ENCODE measurements around the gene XPO1. TPM values are rescaled to one million over a fixed set of nuclear protein-coding genes. Genes with fewer than 3 reads are reported as not detected.
"Not testable (repeated sequence)": the region's sequence is repeated elsewhere in the genome, so short reads cannot be mapped to it uniquely, and the experiment has no call there.

The XPO1 gene
- total RNA-seq, 1 experiment from 2014 or later, result 108 TPM

DNA sequence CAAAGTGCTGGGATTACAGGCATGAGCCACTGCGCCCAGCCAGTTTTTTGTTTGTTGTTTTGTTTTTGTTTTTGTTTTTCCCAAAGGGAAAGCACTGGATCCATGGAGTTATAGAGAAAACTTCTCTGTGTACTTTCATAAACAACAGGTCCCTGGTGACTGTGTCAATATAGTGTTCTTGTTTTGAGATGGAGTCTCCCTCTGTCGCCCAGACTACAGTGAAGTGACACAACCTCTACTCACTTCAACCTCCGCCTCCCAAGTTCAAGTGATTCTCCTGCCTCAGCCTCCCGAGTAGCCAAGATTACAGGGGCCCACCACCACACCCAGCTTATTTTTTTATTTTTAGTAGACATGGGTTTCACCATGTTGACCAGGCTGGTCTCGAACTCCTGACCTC, 83.8 kb downstream of the XPO1 start:
- Histone ChIP-seq H3K27me3 (no peaks in the 10 kb centered on the region), H3K36me3 (peaks cover 14% of the 10 kb centered on the region), H3K4me3 (no peak overlapping the region), H3K9me3 (no peaks in the 10 kb centered on the region; the same call in 1 of the 2 replicates)
- DNase-seq, result no peak

DNA sequence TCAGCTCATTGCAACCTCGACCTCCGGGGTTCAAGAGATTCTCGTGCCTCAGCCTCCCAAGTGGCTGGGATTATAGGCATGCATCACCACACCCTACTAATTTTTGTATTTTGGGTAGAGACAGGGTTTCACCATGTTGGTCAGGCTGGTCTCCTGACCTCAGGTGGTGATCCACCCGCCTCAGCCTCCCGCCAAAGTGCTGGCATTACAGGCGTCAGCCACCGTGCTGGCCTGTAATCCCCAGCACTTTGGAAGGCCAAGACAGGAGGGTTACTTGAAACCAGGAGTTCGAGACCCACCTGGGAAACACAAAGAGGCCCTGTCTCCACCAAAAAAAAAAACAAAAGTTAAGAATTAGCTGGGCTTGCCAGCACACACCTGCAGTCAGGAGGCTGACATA, 85.8 kb downstream of the XPO1 start:
- H3K9me3 ChIP-seq, result no peaks in the 10 kb centered on the region; the same call in none of the 2 replicates
- H3K27me3 ChIP-seq, result no peaks in the 10 kb centered on the region
- peaks cover 26% of the 10 kb centered on the region for H3K36me3 ChIP-seq
- no peak for DNase-seq
- no peak overlapping the region for H3K4me3 ChIP-seq

DNA sequence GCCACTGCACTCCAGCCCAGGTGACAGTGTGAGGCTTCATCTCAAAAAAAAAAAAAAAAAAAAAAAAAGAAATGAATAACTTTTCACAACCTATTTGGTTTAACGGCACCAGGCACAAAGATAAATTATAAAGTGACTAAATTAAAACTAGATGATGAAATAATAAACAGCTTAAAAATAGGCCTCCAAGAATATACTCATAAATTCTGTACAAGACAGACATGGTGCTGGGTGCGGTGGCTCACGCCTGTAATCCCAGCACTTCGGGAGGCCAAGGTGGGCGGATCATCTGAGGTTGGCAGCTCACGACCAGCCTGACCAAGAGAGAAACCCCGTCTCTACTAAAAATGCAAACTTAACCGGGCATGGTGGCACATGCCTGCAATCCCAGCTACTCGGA, 87.0 kb downstream of the XPO1 start:
- DNase-seq, result no peak
- no peaks in the 10 kb centered on the region for H3K27me3 ChIP-seq
- H3K4me3 ChIP-seq, result no peak overlapping the region
- peaks cover 27% of the 10 kb centered on the region for H3K36me3 ChIP-seq
- H3K9me3 ChIP-seq, result peaks cover 2% of the 10 kb centered on the region

DNA sequence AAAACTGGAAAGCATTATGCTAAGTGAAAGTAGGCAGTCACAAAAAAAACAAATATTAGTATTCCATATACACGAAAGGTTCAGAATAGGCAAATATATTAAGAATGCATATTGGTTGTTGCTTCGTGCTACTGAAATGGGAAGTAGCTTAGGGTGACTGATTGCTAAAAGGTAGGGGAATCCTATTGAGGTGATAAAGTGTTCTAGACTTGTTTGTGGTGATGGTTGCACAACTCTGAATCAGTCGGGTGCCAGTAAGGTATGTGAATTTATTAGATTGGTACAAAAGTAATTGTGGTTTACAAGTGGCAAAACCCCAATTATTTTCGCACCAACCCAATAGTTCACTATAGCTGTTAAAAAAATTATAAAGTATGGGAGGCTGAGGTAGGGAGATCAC, 88.0 kb downstream of the XPO1 start:
- H3K9me3 ChIP-seq, result peaks cover 2% of the 10 kb centered on the region
- DNase-seq, result no peak
- no peak overlapping the region for H3K4me3 ChIP-seq
- H3K36me3 ChIP-seq, result peaks cover 23% of the 10 kb centered on the region
- no peaks in the 10 kb centered on the region for H3K27me3 ChIP-seq

DNA sequence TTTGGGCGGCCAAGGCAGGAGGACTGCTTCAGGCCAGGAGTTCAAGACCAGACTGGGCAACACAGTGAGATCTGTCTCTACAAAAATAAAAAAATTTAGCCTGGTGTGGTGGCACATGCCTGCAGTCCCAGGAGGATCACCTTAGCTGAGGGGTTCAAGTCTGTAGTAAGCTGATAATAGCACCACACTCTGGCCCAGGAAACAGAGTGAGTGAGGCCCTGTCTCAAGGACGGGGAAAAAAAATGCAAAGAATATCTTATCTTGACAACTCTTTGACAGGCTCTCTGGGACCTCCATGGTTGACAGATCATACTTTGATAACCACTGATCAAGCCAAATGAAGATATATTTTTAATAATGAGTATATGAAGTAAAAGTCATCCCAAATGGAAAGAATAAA, 89.9 kb downstream of the XPO1 start:
- H3K27me3 ChIP-seq, result no peaks in the 10 kb centered on the region
- DNase-seq, result no peak
- peaks cover 35% of the 10 kb centered on the region for H3K36me3 ChIP-seq
- H3K4me3 ChIP-seq, result no peak overlapping the region
- H3K9me3 ChIP-seq, result peaks cover 5% of the 10 kb centered on the region

DNA sequence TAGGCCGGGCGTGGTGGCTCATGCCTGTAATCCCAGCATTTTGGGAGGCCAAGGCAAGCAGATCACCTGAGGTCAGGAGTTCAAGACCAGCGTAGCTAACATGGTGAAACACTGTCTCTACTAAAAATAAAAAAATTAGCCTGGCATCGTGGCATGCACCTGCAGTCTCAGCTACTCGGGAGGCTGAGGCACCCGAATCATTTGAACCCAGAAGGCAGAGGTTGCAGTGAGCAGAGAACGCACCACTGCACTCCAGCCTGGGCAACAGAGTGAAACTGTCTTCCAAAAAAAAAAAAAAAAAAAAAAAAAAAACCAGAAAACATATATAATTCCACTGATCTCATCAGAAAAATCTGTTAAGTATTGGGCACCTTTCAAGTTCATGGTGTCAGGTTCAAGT, 91.2 kb downstream of the XPO1 start:
- not testable (repeated sequence) for H3K9me3 ChIP-seq, H3K27me3 ChIP-seq, H3K4me3 ChIP-seq, DNase-seq
- peaks cover 37% of the 10 kb centered on the region for H3K36me3 ChIP-seq

DNA sequence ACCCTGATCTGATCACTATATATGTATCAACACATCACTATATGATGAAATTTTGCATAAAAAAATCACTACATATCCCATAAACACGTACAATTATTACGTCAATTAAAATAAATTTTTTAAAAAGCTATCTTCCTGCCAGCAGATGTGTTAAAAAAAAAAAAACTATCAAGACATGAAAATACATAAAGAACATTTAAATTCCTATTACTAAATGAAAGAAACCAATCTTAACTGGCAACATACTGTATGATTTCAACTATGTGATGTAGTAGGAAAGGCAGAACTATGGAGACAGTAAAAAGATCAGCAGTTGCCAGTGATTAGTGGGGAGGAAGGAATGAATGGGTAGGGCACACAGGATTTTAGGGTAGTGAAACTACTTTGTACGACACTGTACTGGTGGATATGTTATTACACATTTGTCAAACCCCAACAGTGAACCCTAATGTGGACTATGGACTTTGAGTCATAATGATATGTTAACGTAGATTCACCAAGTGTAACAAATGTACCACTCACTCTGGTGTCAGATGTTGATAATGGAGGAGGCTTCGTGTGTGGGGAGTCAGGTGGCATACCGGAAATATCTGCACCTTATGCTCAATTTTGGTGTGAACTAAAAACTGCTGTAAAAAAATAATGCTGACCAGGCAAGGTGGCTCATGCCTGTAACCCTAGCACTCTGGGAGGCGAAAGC, 94.7 kb downstream of the XPO1 start:
- Histone ChIP-seq H3K27me3 (no peaks in the 10 kb centered on the region), H3K36me3 (peaks cover 31% of the 10 kb centered on the region), H3K9me3 (peaks cover 11% of the 10 kb centered on the region), H3K4me3 (no peak overlapping the region)
- no peak for DNase-seq

DNA sequence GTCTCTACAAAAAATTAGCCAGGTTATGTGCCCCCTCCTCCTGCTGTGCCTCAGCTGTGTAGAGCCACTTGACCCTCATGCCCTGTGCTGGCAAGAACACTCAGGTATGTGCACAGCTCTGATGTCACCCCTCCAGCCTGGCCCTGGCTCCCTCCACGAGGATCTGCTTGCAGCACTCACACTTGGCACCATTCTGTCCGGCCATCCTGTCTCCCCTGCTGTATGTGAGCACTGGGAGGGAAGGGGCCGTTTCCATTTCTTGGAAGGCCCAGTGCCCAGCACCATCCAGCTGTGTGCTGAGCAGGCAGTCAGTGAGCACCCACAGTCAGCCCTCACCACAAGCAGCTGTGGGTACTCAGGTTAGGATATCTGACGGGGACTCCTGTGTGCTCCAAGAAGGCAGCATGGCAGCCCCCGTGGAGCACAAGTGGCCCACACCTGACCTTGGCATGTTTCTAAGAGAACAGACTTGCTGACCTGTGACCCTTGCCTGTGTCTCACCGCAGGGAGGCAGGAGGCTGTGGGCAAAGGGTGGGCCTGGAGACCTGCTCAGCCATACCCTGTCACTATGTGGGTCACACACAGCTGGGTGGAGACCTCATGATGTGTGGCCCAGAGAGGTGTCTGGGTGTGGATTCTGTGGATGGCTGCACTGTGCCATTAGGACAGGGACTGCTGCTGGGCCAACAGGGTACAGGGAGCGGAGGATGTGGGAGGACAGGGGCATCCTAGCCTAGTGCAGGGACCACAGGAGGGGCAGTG, 98.7 kb downstream of the XPO1 start:
- no peaks in the 10 kb centered on the region for H3K27me3 ChIP-seq
- H3K36me3 ChIP-seq, result peaks cover 15% of the 10 kb centered on the region
- H3K4me3 ChIP-seq, result no peak overlapping the region
- H3K9me3 ChIP-seq, result peaks cover 31% of the 10 kb centered on the region
- DNase-seq, result no peak

DNA sequence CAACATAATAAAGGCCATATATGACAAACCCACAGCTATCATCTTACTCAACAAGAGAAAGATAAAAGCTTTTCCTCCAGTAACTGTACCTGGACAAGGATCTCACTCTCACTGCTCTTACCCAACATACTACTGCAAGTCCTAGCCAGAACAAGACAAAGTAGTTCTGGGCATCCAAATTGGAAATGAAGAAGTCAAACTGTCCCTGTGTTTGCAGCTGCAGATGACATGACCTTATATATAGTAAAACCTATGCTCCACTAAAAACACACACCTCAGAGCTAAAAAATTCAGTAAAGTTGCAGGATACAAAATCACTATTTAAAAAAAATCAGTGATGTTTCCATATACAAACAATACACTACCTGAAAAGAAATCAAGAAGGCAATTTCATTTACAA, 99.5 kb downstream of the XPO1 start:
- peaks cover 8% of the 10 kb centered on the region for H3K36me3 ChIP-seq
- no peak overlapping the region for H3K4me3 ChIP-seq
- no peaks in the 10 kb centered on the region for H3K27me3 ChIP-seq
- peaks cover 31% of the 10 kb centered on the region for H3K9me3 ChIP-seq
- no peak for DNase-seq

DNA sequence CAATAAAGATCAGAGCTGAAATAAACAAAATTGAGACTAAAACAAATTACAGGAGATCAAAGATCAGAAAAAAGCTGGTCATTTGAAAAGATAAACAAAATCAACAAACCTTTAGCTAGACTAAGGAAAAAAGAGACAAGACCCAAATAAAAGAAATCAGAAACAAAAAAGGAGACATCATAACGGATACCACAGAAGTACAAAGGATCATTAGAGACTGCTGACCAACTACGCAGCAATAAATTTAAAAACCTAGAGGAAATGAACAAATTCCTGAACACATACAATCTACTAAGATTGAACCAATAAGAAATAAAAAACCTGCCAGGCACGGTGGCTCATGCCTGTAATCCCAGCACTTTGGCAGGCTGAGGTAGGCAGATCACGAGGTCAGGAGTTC, 101.0 kb downstream of the XPO1 start:
- peaks cover 25% of the 10 kb centered on the region for H3K9me3 ChIP-seq
- H3K36me3 ChIP-seq, result peaks cover 2% of the 10 kb centered on the region
- H3K4me3 ChIP-seq, result no peak overlapping the region
- H3K27me3 ChIP-seq, result no peaks in the 10 kb centered on the region
- no peak for DNase-seq

DNA sequence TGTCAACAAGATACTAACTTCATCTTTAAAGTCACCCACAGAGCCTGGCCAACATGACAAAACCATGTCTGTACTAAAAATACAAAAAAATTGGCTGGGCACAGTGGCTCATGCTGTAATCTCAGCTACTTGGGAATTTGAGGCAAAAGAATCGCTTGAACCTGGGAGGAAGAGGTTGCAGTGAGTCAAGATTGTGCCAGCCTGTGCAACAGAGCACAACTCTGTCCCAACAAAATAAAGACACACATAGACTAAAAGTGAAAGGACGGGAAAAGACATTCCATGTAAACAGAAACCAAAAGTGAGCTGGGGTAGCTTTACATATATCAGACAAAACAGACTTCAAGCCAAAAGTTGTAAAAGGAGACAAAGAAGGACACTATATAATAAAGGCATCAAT, 102.1 kb downstream of the XPO1 start:
- no peak overlapping the region for H3K4me3 ChIP-seq

DNA sequence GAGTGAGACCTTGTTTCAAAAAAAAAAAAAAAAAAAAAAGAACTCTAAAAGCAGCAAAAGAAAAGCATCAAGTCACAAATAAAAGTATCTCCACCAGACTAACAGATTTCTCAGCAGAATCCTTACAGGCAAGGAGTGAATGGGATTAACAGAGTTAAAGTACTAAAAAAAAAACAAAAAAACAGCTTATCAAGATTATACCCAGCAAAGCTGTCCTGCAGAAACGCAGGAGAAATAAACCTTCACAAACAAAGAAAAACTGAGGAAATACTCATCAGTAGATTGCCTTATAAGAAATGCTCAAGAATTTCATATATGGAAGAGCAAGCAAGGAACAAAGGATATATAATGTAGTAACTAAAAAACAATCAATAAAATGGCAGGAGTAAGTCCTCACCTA, 102.9 kb downstream of the XPO1 start:
- H3K27me3 ChIP-seq, result no peaks in the 10 kb centered on the region
- H3K4me3 ChIP-seq, result no peak overlapping the region
- peaks cover 25% of the 10 kb centered on the region for H3K9me3 ChIP-seq
- DNase-seq, result no peak
- H3K36me3 ChIP-seq, result peaks cover 2% of the 10 kb centered on the region

More for the DNA sequence above, 102.1 kb downstream of the XPO1 start:
- Histone ChIP-seq H3K27me3 (no peaks in the 10 kb centered on the region), H3K9me3 (peaks cover 25% of the 10 kb centered on the region), H3K36me3 (peaks cover 2% of the 10 kb centered on the region)
- no peak for DNase-seq

DNA sequence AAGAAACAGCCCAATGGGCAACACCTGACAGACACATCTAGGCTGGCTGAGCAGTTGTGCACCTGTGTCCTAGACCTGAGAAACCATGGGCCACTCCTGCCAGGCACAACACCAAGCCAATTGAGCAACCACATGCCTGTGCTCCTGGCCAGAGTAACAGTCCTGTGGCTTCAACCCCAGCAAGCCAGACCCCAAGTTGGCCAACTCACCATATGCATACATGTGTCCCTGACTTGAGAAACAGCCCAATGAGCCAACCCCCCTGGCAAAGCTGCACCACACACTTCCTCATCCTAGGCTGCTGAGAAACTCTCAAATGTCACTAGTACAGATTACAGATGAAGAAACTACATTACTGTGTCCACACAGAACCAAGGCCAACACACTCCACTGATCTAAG, 103.8 kb downstream of the XPO1 start:
- Histone ChIP-seq H3K27me3 (no peaks in the 10 kb centered on the region), H3K36me3 (no peaks in the 10 kb centered on the region), H3K9me3 (peaks cover 25% of the 10 kb centered on the region), H3K4me3 (no peak overlapping the region)
- no peak for DNase-seq

DNA sequence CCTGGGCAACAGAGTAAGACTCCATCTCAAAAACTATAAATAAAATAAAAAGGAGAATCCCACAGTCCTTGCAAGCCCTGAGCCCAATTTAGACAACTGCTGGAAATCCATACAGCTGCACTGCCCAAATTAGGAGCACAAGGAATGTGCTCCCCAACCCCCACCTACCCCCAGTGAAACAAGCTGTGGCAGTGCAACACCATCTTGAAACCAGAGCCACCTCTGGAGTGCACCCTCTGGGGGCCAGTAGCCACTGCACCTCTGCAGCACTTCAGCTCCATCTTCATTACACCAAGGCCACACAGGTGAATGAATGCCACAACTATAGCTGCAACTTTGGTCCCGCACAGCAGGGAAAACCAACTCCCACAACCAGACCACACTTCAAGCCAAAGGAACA, 104.5 kb downstream of the XPO1 start:
- H3K27me3 ChIP-seq, result no peaks in the 10 kb centered on the region
- no peak overlapping the region for H3K4me3 ChIP-seq
- H3K9me3 ChIP-seq, result peaks cover 23% of the 10 kb centered on the region
- no peak for DNase-seq
- no peaks in the 10 kb centered on the region for H3K36me3 ChIP-seq

DNA sequence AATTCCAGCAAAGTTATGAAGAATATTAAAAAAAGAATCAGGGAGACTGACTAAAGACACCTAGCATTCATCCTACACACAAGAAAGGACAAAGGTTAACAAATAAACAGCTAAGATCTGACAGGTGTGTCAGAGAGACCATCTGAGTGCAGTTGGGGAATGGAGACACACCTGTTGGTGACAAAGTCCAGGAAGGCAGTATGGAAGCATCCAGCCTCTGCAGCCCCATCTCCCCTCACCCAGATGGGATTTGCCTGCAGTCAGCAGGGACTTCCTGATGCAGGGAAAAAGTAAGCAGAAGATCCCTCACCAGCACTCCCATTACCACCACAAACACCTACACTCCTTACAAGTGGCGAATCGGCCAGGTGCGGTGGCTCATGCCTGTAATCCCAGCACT, 105.2 kb downstream of the XPO1 start:
- no peaks in the 10 kb centered on the region for H3K36me3 ChIP-seq
- DNase-seq, result no peak

DNA sequence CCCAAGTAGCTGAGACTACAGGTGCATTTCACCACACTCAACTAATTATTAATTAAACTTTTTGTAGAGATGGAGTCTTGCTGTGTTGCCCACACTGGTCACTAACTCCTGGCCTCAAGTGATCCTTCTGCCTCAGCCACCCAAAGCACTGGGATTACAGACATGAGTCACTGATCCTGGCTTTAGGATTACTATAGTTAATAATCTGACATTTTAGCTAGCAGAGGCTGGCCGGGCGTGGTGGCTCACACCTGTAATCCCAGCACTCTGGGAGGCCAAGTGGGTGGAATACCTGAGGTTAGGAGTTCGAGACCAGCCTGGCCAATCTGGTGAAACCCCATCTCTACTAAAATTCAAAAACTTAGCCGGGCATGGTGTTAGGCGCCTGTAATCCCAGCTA, 106.8 kb downstream of the XPO1 start:
- Histone ChIP-seq H3K4me3 (no peak overlapping the region), H3K27me3 (no peaks in the 10 kb centered on the region), H3K36me3 (no peaks in the 10 kb centered on the region), H3K9me3 (peaks cover 7% of the 10 kb centered on the region)
- no peak for DNase-seq

More for the DNA sequence above, 105.2 kb downstream of the XPO1 start:
- no peak overlapping the region for H3K4me3 ChIP-seq
- H3K27me3 ChIP-seq, result no peaks in the 10 kb centered on the region
- H3K9me3 ChIP-seq, result peaks cover 22% of the 10 kb centered on the region

Measured in MG63 (cell line).